Hippocampal formation (tissue), 2 donors: ENCODE results near the gene ZNF791.
"Not testable (repeated sequence)": the region's sequence is repeated elsewhere in the genome, so short reads cannot be mapped to it uniquely, and the experiment has no call there.

ENCODE experiments used
- DNase-seq, 2 donors: peaks; one replicate each; lab custom pipeline; 2025; lab: John Stamatoyannopoulos, UW

The ZNF791 gene

GRCh38 chr19:12667731-12668302, 57.1 kb downstream of the ZNF791 start:
- DNase-seq, result no peak

- DNase-seq, result no peak
Observed at GRCh38 chr19:12668346-12668745, 57.6 kb downstream of the ZNF791 start.

GRCh38 chr19:12668932-12669269, 58.2 kb downstream of the ZNF791 start:
- DNase-seq, result no peak

GRCh38 chr19:12669270-12670158, 58.8 kb downstream of the ZNF791 start:
- DNase-seq, result peak; percentile 72 to 95

- DNase-seq, result no peak
Observed at GRCh38 chr19:12670159-12670928, 59.6 kb downstream of the ZNF791 start.

- no peak for DNase-seq
Observed at GRCh38 chr19:12672744-12673143, 62.0 kb downstream of the ZNF791 start.

- DNase-seq, result no peak
Observed at GRCh38 chr19:12675399-12675798, 64.7 kb downstream of the ZNF791 start.

GRCh38 chr19:12675940-12676339, 65.2 kb downstream of the ZNF791 start:
- no peak for DNase-seq

- DNase-seq, result peak in 1 of 2 donors; percentile 45
Observed at GRCh38 chr19:12676384-12676792, 65.7 kb downstream of the ZNF791 start.

GRCh38 chr19:12676928-12677327, 66.2 kb downstream of the ZNF791 start:
- no peak for DNase-seq

- DNase-seq, result not testable (repeated sequence)
Observed at GRCh38 chr19:12678039-12678438, 67.3 kb downstream of the ZNF791 start.

- DNase-seq, result no peak
Observed at GRCh38 chr19:12680034-12680433, 69.3 kb downstream of the ZNF791 start.

- peak; percentile 77 to 91 for DNase-seq
Observed at GRCh38 chr19:12681074-12681987, 70.6 kb downstream of the ZNF791 start, which contains the start of gene DHPS. TSS of gene DHPS (minus strand) at chr19:12681880. CDS start at chr19:12681766, 114 bp downstream.
